HEK293T (cell line): ENCODE measurements around the gene PCSK5.

ENCODE experiments used
- BHLHE40 ChIP-seq: fragments of 450-650 bp; IDR thresholded peaks from 2 replicates; pipeline ENCODE4 v1.6.1; 2016; ENCODE audit warnings: mild to moderate bottlenecking, moderate library complexity, borderline replicate concordance
- FOXA1 ChIP-seq: fragments of 450-650 bp; IDR thresholded peaks from 2 replicates; pipeline ENCODE4 v1.6.1; 2016; ENCODE audit warnings: mild to moderate bottlenecking
- FOXK2 ChIP-seq: fragments of 450-650 bp; IDR thresholded peaks from 2 replicates; pipeline ENCODE4 v1.6.1; 2016; ENCODE audit warnings: mild to moderate bottlenecking
- L3MBTL2 ChIP-seq: fragments of 450-650 bp; conservative IDR thresholded peaks from 2 replicates; pipeline ENCODE4 v1.6.1; 2016; ENCODE audit warnings: mild to moderate bottlenecking
- SP1 ChIP-seq: fragments of 450-650 bp; IDR thresholded peaks from 2 replicates; pipeline ENCODE4 v1.6.1; 2017
- TARDBP ChIP-seq: fragments of 450-650 bp; IDR thresholded peaks from 2 replicates; pipeline ENCODE4 v1.6.1; 2016
- ZNF384 ChIP-seq: fragments of 450-650 bp; IDR thresholded peaks from 2 replicates; pipeline ENCODE4 v1.6.1; 2016

DNA sequence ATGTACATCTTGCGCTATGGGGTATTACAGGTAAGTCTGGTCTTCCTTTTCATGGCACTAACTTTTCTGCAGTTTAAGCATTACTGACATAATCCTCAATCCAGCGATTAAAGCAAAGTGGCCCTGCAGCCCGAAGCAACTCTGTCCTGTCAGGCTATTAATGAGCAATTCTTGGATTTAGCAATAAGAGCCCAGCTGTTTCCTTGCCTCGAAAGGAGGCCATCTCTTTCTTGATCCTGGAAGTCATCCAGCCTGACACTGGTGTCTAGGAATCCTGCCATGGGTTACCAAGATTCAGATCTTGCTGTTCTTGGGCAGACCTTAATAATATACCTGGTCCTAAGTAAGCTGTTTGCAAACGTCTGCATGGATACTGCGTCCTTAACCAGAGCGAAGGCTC, 401.8 kb downstream of the PCSK5 start:
- no peak for TF ChIP-seq BHLHE40
- TF ChIP-seq L3MBTL2, result no peak
- TF ChIP-seq TARDBP, result no peak
- TF ChIP-seq ZNF384, result no peak
- no peak for TF ChIP-seq FOXK2
- TF ChIP-seq SP1, result no peak
- no peak for TF ChIP-seq FOXA1
